SU-DHL-6 (cell line): Measurements from ENCODE around the gene ANKS1A.
"Not testable (repeated sequence)": the region's sequence is repeated elsewhere in the genome, so short reads cannot be mapped to it uniquely, and the experiment has no call there.

Source experiments
- EZH2phosphoT487 ChIP-seq: fragments of 200-600 bp; sonication (generic), shearing (Covaris generic); conservative IDR thresholded peaks from 2 replicates; pipeline ENCODE4 v1.6.1; 2018; ENCODE audit warnings: mild to moderate bottlenecking, antibody characterized with exemption, low read length, moderate library complexity, mixed read lengths
- TF ChIP-seq, protein P1 (sequence below): fragments of 200-600 bp; sonication (generic); IDR thresholded peaks from one replicate; pipeline ENCODE4 v1.5.1; 2017; ENCODE audit warnings: antibody characterized with exemption, mild to moderate bottlenecking, low read length, moderate library complexity; ENCODE audit not compliant: insufficient read depth, poor library complexity, severe bottlenecking

DNA sequence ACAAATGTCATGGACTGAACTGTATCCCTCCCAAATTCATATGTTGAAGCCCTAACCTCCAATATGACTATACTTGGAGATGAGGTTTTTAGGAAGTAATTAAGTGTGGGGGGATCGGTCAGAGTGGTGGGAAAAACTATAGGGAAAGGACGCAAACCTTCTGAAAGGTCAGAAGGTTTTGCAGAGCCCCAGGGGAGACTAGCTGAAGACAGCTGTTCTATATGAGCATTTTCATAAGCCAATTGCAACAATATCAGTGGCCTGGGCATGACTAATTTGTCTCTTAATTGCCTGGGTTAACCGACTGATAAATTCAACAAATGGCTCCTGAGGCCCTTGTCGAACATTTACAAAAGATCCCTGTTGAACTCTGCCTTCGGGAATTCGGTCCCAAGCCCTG, 217.0 kb downstream of the ANKS1A start:
- TF ChIP-seq, protein P1, sequence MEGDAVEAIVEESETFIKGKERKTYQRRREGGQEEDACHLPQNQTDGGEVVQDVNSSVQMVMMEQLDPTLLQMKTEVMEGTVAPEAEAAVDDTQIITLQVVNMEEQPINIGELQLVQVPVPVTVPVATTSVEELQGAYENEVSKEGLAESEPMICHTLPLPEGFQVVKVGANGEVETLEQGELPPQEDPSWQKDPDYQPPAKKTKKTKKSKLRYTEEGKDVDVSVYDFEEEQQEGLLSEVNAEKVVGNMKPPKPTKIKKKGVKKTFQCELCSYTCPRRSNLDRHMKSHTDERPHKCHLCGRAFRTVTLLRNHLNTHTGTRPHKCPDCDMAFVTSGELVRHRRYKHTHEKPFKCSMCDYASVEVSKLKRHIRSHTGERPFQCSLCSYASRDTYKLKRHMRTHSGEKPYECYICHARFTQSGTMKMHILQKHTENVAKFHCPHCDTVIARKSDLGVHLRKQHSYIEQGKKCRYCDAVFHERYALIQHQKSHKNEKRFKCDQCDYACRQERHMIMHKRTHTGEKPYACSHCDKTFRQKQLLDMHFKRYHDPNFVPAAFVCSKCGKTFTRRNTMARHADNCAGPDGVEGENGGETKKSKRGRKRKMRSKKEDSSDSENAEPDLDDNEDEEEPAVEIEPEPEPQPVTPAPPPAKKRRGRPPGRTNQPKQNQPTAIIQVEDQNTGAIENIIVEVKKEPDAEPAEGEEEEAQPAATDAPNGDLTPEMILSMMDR: not testable (repeated sequence)
- TF ChIP-seq EZH2phosphoT487: not testable (repeated sequence)
